HG03135 (cell line): ENCODE results near the gene MAP2K5.
A peak's percentile ranks its signal among the peaks of the same experiment; 100 is the strongest.

Source experiments
- ATAC-seq: cut with Tn5 transposase; IDR thresholded peaks from one replicate; pipeline ENCODE4 v1.9.1; 2021; ENCODE audit warnings: mild to moderate bottlenecking, moderate library complexity; ENCODE audit not compliant: unreplicated experiment

MAP2K5 gene

GRCh38 chr15:67542420-67543347 lies at the start of gene MAP2K5:
Gene MAP2K5, plus strand, starts transcription at chr15:67542703. Its CDS starts 633 bp downstream, at chr15:67543336.
- peak; percentile 43 for ATAC-seq

DNA sequence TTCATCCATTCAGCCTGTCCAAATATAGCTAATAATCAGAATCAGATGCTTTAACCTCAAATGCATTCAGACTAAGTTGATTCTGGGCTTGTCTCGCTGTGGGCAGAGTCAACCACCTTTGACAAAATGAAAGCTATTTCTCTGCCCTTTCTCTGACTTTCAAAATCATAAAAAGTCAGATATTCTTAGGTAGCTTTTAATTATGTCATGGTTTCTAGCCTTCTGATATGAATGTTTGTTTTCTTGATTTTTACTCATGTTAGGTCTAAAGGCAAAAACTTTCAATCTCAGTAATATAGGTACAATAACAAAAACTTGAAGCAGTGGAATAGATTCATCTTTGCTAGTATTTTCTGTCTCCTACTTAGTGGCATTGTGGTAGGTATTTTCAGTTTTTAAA lies 46.9 kb upstream of the MAP2K5 start:
- no peak for ATAC-seq

- ATAC-seq, result no peak
Observed at GRCh38 chr15:67501177-67501835, 41.2 kb upstream of the MAP2K5 start.

GRCh38 chr15:67501836-67502461 lies 40.6 kb upstream of the MAP2K5 start:
- ATAC-seq, result no peak

DNA sequence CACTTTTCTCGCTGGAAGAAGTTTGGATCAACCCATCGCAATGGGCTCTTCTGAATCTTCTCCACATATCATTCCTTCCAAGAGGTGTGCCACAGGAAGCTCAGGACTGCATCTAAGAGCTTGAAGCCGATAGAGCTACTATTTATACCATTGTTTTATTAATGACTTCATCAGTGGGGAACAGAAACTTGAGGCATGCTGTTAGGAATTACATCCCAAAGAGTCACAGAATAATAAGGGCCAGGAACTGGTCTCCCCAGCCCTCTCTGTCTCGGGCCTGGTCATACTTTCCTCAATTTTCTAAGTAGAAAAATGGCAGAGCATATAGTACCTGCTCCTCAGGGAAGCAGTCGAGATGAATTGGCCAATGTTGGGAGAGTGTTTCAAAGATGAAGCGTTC lies 38.4 kb upstream of the MAP2K5 start:
- ATAC-seq, result no peak

DNA sequence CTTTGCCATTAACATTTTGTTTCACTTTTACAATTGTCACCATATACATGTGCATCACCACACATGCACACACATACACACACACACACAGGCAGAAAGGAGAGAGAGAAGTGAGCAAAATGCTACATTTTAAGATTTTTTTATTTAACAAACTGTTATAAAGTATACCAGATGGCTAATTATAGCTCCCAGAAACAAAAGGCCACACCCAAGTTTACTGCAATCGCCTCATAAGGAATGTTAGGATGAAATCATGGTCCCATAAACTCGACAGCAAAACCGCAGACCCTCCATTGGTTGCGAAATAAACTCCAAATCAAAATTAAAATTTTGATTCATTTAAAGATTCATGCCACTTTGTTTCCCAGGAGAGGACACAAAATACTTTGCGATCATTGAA lies 37.7 kb upstream of the MAP2K5 start:
- no peak for ATAC-seq

- ATAC-seq, result no peak
Observed at GRCh38 chr15:67505675-67506572, 36.6 kb upstream of the MAP2K5 start.

- no peak for ATAC-seq
Observed at GRCh38 chr15:67506775-67507747, 35.4 kb upstream of the MAP2K5 start.

DNA sequence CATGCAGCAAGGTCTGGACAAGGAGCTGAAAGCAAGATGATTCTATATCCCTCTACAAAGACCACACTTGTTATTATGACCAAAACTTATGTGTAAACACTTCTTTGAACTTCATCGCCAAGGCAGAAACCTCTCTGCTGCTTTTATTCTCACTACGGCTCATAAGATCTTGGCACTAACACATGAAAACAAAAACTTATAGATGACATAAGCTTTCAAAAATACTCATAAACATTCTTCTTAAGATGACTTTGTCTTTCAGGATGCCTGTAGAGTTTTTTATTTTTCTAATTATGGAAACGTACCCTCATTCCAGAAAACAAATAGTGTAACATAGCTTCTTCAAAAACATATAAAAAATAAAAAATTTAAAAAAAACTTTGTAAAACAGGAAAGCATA lies 34.1 kb upstream of the MAP2K5 start:
- no peak for ATAC-seq

- no peak for ATAC-seq
Observed at GRCh38 chr15:67509918-67510317, 32.6 kb upstream of the MAP2K5 start.

GRCh38 chr15:67510597-67511190 lies 31.8 kb upstream of the MAP2K5 start:
- no peak for ATAC-seq

GRCh38 chr15:67511606-67512005 lies 30.9 kb upstream of the MAP2K5 start:
- no peak for ATAC-seq

DNA sequence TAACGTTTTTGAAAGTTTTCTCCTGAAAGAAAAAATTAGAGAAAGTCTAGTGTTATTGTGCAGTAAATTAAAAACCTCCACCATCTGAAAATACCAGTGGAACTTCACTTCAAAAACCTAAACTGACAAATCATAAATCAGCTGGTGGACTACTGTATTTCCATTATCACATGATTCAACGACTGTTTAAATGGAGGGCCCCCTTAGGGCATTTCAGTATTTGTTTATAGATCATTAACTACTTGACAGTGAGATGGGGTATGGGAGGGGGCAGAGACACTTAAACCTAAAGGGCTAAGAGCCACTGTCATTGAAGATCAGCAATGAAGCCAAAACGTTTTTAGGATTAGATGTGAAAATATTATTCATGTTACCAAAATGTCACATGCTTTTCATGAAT lies 30.4 kb upstream of the MAP2K5 start:
- ATAC-seq, result no peak

DNA sequence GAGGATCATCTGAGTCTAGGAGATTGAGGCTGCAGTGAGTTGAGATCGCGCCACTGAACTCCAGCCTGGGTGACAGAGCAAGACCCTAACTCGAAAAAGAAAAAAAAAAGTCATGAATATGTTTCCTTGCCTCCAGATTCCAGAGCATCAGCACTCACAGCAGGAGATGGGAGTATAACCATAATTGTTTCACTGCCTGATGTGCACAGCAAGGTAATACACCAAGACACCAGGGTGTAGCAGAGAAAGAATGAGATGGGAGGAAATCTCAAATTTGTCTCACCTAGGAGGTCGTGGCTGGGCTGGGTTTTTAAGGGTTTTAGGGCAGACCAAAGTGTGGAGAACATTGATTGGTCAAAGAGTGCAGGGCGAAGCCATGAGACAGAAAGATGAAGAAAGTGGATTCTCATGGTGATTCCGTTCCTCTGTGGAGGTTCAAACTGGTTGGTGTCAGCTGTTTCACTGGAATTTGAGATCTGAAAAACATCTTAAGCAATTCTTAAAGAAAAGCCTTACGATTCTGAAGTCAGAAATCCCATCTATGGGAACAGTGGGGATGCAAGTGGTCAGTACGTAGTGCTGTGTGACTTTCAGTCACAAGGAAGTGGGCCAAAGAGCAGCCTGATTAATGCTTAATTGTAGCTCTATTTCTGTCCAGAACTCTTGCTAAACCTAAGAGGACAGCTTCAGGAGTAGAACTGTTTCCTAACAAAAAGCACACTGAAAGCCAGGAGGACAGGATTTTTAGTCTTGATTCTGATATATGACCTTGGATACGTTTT lies 29.4 kb upstream of the MAP2K5 start:
- ATAC-seq, result no peak

DNA sequence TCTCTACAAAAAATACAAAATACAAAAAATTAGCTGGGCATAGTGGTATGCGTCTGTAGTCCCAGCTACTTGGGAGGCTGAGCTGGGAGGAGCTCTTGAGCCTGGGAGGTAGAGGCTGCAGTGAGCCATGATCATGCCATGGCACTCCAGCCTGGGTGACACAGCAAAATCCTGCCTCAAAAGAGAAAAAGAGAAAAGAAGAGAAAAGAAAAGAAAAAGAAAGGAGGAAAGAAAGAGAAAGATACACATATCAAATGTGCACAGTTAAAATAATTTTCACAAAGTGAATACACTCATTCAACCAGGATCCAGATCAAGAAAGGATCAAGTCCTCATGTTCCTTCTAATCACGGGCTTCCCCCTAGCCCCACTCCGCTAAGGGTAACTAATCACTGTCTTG lies 27.4 kb upstream of the MAP2K5 start:
- ATAC-seq, result no peak

DNA sequence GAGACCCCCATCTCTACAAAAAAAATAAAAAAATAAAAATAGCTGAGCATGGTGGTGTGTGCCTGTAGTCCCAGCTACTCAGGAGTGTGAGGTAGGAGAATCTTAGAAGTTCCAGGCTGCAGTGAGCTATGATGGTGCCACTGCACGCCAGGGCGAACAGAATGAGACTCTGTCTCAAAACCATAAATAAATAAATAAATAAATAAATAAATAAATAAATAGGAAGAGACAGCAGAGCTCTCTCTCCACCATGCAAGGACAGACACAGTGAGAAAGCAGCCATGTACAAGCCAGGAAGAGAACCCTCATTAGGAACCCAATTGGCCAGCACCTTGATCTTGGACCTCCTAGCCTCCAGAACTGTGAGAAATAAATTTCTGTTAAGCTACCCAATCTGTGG lies 26.9 kb upstream of the MAP2K5 start:
- ATAC-seq, result no peak

GRCh38 chr15:67520321-67521028 lies 22.0 kb upstream of the MAP2K5 start:
- no peak for ATAC-seq
